ENCODE data around the gene VPS13A.
A peak's percentile ranks its signal among the peaks of the same experiment; 100 is the strongest.

Gene VPS13A

DNA sequence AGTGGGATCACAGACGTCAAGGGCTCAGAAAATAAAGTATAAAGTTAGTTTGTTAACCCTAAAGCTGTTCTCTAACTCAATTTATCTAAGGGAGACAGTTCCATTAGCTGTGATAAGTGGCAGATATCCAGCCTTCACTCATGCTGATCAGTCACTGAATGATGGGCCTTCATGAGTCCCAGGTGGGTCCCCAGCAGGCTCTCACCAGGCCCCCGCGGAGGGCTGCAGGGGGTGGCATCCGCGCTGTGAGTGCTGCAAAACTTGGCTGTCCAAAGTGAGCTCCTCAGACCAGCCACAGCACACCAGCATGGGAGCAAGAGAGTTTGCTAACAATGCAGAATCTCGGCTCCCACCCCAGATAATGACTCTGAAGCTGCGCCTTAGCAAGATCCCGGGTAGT, 283.6 kb downstream of the VPS13A start:
- no peak overlapping the region for H3K9ac ChIP-seq (ENCODE audit: low read length)
- DNase-seq (ENCODE audit: low read depth): no peak
- no peaks in the 10 kb centered on the region for H3K27me3 ChIP-seq (replicated peaks; ENCODE audit: control insufficient read depth, insufficient read depth, low read length)
- peaks cover 18% of the 10 kb centered on the region for H3K4me1 ChIP-seq (ENCODE audit: control insufficient read depth, insufficient read depth, low read length)
- no peaks in the 10 kb centered on the region for H3K9me3 ChIP-seq (ENCODE audit: control insufficient read depth, low read length)
- H3K4me3 ChIP-seq (ENCODE audit: low read length): no peak overlapping the region
- no peaks in the 10 kb centered on the region for H3K36me3 ChIP-seq (ENCODE audit: control insufficient read depth, insufficient read depth, low read length, severe bottlenecking)

DNA sequence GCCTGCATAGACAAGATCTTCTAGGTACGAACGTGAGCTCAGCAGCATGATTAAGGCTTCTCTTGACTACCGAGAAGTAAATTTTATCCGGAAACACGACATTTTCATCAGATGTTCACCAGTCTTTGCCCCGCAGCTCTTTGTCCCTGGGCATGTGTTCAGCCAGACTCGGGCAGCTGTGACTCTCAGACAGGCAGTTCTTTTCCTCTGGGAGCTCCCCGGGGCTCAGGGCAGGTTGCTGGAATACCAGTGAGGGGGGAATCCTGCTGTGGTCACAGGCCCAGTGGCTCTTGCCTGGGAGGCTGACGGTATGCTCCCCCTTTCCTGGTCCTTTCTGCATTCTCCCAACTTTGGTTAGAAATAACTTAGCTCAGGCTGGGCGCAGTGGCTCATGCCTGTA, 284.7 kb downstream of the VPS13A start:
- peaks cover 25% of the 10 kb centered on the region for H3K4me1 ChIP-seq (ENCODE audit: control insufficient read depth, insufficient read depth, low read length)
- DNase-seq (ENCODE audit: low read depth): no peak
- no peaks in the 10 kb centered on the region for H3K27me3 ChIP-seq (replicated peaks; ENCODE audit: control insufficient read depth, insufficient read depth, low read length)
- H3K4me3 ChIP-seq (ENCODE audit: low read length): no peak overlapping the region
- H3K9me3 ChIP-seq (ENCODE audit: control insufficient read depth, low read length): no peaks in the 10 kb centered on the region
- no peaks in the 10 kb centered on the region for H3K36me3 ChIP-seq (ENCODE audit: control insufficient read depth, insufficient read depth, low read length, severe bottlenecking)
- H3K9ac ChIP-seq (ENCODE audit: low read length): no peak overlapping the region

DNA sequence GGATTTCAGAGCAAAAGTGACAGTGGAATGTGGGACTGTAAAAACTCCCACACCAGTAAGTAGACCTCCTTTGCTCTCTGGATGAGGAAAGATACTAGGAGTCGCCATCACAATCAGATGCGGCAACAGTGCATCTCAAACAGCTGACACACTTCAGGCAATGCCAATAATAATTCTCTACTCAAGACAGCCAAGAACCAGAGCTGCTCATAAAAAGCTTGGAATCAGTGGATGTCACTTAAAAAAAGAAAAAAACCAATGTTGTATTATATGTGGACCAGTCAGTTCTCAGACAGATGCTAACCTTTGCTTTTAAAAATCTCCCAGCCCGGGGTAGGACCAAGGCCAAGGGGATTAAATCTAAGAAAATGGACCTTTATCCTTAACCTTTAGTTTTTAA, 285.8 kb downstream of the VPS13A start:
- H3K4me3 ChIP-seq (ENCODE audit: low read length): no peak overlapping the region
- H3K9ac ChIP-seq (ENCODE audit: low read length): no peak overlapping the region
- peaks cover 30% of the 10 kb centered on the region for H3K4me1 ChIP-seq (ENCODE audit: control insufficient read depth, insufficient read depth, low read length)
- no peaks in the 10 kb centered on the region for H3K9me3 ChIP-seq (ENCODE audit: control insufficient read depth, low read length)
- no peaks in the 10 kb centered on the region for H3K27me3 ChIP-seq (replicated peaks; ENCODE audit: control insufficient read depth, insufficient read depth, low read length)
- H3K36me3 ChIP-seq (ENCODE audit: control insufficient read depth, insufficient read depth, low read length, severe bottlenecking): no peaks in the 10 kb centered on the region
- no peak for DNase-seq (ENCODE audit: low read depth)

DNA sequence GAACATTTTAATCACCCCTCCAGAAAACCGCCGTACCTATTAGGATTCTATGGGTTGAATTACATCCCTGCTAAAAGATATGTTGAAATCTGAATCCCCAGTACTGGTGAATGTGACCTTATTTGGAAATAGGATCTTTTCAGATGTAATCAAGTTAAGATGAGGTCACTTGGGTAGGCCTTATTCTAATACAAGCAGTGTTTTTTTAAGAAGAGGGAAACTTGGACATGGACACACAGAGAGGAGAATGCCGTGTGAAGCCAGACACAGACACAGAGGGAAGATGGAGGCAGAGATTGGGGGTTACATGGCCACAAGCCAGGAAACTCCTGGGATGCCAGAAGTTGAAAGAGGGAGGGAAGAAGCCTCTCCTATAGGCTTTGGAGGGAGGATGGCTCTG, 287.3 kb downstream of the VPS13A start:
- no peak overlapping the region for H3K4me3 ChIP-seq (ENCODE audit: low read length)
- H3K27me3 ChIP-seq (replicated peaks; ENCODE audit: control insufficient read depth, insufficient read depth, low read length): no peaks in the 10 kb centered on the region
- H3K36me3 ChIP-seq (ENCODE audit: control insufficient read depth, insufficient read depth, low read length, severe bottlenecking): no peaks in the 10 kb centered on the region

DNA sequence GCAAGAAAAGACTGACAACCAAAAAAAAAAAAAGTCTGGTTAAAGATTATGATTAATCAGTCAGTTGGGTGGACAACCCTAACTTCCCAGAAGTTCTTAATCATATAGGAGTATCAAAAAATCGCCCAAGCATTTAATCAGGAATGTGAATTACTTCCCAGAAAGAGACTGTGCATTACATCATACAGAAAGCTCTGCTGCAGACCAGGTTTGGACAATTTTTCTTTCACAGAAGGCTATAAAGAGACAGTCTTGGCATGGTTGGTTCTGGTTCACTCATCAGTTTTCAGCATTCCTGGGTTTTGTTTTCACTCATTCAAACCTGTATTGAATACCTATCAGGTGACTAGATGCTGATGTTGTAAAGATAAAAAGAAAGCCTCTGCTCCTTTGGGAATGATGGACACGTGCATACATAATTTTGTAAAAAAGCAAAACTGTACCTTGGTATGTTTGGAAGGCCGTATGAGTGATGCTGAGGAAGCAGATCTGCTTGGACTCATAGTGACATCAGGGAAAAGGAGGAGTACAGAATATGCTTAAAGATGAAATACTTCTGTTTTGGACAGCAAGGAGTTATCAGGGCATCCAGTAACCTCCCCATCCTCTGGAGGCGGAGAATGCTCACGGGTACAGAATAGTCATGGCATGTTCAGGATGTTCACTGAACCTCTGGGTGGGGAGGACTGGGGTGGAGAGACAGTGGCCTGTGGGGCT, 292.3 kb downstream of the VPS13A start:
- DNase-seq (ENCODE audit: low read depth): peak; percentile 59
- Histone ChIP-seq H3K36me3 (ENCODE audit: control insufficient read depth, insufficient read depth, low read length, severe bottlenecking) (no peaks in the 10 kb centered on the region), H3K9ac (ENCODE audit: low read length) (no peak overlapping the region), H3K27me3 (replicated peaks; ENCODE audit: control insufficient read depth, insufficient read depth, low read length) (no peaks in the 10 kb centered on the region), H3K4me1 (ENCODE audit: control insufficient read depth, insufficient read depth, low read length) (peaks cover 31% of the 10 kb centered on the region), H3K4me3 (ENCODE audit: low read length) (peak overlapping the region; percentile 5), H3K9me3 (ENCODE audit: control insufficient read depth, low read length) (peaks cover 18% of the 10 kb centered on the region)

More for the DNA sequence above, 287.3 kb downstream of the VPS13A start:
- H3K4me1 ChIP-seq (ENCODE audit: control insufficient read depth, insufficient read depth, low read length): peaks cover 41% of the 10 kb centered on the region
- H3K9me3 ChIP-seq (ENCODE audit: control insufficient read depth, low read length): no peaks in the 10 kb centered on the region
- no peak for DNase-seq (ENCODE audit: low read depth)
- H3K9ac ChIP-seq (ENCODE audit: low read length): no peak overlapping the region
